Measurements from ENCODE around the gene TIMM50.

- no peak for TF ChIP-seq TAF1 (conservative IDR thresholded peaks at IDR 0.05)
- TF ChIP-seq CTCF (IDR thresholded peaks at IDR 0.05; ENCODE audit: low read depth, low read length, missing input control): no peak
- no peak for TF ChIP-seq GABPA (IDR thresholded peaks at IDR 0.05 in 1 of 2, conservative IDR thresholded peaks at IDR 0.05 in 1 of 2)
- TF ChIP-seq JUND (IDR thresholded peaks at IDR 0.05): no peak
- no peak for TF ChIP-seq YY1 (IDR thresholded peaks at IDR 0.05)
- no peak for TF ChIP-seq RXRA (IDR thresholded peaks at IDR 0.05)
- no peak for TF ChIP-seq NR2F2 (IDR thresholded peaks at IDR 0.05)
- TF ChIP-seq ATF3 (IDR thresholded peaks at IDR 0.05): no peak
These were observed 17.2 kb upstream of the TIMM50 start for GRCh38 chr19:39463403-39463802.

Measured in liver (tissue), 3 donors.